HG02852 (cell line): ENCODE measurements around the gene TIAM1.
"Not testable (repeated sequence)": the region's sequence is repeated elsewhere in the genome, so short reads cannot be mapped to it uniquely, and the experiment has no call there.

Experiments
- ATAC-seq: cut with Tn5 transposase; IDR thresholded peaks from one replicate; pipeline ENCODE4 v1.9.1; 2021; ENCODE audit warnings: mild to moderate bottlenecking, moderate library complexity; ENCODE audit not compliant: unreplicated experiment

Gene TIAM1

DNA sequence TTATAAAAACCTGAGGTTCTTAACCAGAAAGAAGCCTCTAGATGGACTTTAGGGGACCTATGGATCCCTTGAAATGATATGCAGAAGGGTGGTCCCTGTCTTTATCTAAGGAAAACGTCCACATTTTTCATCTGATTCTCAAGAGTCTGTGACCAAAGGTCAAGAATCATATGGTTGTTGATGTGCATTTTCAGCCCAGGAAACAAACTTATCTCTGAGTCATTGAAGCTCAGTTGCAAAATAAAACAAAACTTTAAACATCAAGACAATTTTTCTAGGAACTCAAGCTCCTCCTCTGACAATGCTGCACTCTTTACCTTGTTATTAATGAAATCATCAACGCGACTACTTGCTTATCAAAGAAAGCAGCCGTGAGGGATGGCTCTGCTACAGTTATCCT is 83.3 kb downstream of the TIAM1 start:
- no peak for ATAC-seq

GRCh38 chr21:31258073-31258472 is 86.0 kb downstream of the TIAM1 start:
- no peak for ATAC-seq

DNA sequence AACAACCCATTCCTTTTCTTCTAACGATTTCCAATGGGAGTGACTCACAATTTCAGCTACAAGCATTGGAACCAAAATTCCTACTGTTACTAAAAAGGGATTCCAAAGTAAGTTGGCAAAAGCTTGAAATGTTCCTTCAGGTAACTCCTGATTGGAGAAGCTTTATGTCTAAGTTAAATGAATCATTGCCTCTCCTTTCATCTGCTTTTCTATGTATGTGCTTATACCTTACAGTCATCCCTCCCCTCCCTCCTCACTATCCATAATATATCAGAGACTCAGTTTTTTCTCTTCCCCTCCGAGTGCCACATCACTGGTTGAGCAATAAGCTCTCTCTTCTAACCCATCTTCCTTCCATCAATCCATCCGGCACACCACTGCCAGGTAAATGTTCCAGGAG is 86.8 kb downstream of the TIAM1 start:
- ATAC-seq = no peak

DNA sequence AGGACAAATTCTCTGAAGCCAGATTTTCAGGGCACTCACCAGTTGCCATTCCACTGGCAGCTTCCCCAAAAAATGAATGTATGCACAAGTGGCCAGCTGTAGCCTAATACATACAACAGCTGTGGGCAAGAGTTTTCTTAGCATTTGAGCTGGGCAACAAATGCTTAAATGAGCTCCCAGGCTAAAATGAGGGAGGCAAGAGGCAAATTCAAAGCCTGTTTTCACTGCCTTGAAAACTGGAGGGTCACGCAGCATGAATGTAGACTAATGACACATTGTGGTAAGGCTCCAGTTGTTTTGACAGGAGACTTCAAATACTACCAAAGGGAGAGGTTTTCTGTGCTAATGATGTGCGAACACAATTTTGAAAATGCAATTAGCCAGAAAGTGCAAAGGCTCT is 88.2 kb downstream of the TIAM1 start:
- ATAC-seq = no peak

DNA sequence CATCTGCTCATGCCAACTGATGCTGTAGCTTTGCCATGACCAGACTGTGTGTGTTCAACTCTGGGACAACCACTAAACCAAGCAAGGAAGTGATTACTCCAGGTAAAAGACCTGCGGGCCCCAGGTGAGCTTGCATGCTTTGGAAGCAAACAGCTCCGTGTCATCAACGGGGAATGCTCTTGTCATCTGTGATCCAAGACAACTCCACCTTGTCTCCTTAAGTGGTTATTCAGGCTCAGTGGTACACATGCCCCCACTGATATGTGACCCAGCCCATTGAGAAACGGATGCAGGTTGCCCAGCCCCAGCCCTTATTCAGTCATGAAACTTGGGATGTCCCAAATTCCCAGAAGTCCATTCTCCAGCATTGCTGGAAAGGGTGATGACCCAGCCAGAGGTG is 89.0 kb downstream of the TIAM1 start:
- no peak for ATAC-seq

DNA sequence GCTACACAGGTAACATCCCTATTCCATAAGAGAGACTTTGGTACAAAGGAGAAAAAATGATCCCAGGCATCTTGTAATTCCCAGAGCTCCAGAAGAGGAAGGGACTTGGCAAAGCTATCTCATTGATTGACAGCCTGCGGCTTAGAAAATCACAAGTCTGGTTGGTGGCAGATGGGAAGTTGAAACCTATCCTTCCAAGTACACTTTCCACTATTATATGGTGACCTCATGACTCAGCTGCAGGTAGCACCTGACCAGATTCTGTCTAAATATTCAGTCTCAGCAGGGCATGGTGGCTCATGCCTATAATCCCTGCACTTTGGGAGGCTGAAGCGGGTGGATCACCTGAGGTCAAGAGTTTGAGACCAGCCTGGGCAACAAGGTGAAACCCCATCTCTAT is 89.9 kb downstream of the TIAM1 start:
- no peak for ATAC-seq

- ATAC-seq = no peak
Measured at GRCh38 chr21:31253684-31254083, 90.4 kb downstream of the TIAM1 start.

- no peak for ATAC-seq
Measured at GRCh38 chr21:31252611-31253010, 91.5 kb downstream of the TIAM1 start.

- ATAC-seq = no peak
Measured at GRCh38 chr21:31252091-31252490, 92.0 kb downstream of the TIAM1 start.

DNA sequence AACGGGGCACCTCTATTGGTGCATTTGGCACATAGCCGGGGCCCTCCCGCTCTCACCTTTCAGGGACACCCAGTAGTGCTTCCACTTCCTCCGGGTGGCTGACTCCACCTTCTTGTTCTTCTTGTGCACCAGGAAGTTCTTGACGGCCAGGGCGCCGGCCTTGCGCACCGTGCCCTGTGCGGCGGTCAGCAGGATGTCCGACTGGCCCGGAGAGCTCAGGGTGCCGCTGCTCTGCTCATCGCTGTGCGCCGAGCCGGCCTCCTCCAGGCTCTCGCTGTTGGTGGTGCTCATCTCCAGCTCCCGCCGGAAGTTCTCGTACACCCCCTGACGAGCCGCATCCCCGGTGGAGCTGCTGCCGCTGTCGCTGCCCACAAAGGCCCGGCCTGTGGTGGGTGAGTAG is 92.4 kb downstream of the TIAM1 start:
- no peak for ATAC-seq

GRCh38 chr21:31248598-31248997 is 95.5 kb downstream of the TIAM1 start:
- no peak for ATAC-seq

- no peak for ATAC-seq
Measured at GRCh38 chr21:31243611-31244010, 100.5 kb downstream of the TIAM1 start.

DNA sequence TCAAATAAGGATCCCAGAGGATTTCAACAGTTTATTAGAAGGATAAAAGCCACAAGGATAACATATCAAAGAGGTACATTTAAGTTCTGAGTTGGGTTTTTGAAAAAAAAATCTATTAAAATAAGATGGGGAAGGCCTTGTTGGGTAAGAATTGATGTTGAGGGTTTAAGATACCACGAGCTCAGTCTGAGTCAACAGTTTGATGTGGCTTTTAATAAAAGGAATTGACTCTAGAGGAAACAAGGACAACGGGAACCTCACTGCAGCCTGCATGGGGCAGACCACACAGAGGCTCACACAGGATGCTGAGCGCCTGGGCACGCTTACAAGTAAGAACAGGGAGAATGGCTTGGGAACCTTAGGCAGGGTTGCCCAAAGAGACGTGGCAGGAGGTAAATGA is 107.5 kb downstream of the TIAM1 start:
- ATAC-seq = no peak

- ATAC-seq = no peak
Measured at GRCh38 chr21:31235671-31236450, 108.2 kb downstream of the TIAM1 start.

GRCh38 chr21:31234936-31235335 is 109.1 kb downstream of the TIAM1 start:
- ATAC-seq = no peak

DNA sequence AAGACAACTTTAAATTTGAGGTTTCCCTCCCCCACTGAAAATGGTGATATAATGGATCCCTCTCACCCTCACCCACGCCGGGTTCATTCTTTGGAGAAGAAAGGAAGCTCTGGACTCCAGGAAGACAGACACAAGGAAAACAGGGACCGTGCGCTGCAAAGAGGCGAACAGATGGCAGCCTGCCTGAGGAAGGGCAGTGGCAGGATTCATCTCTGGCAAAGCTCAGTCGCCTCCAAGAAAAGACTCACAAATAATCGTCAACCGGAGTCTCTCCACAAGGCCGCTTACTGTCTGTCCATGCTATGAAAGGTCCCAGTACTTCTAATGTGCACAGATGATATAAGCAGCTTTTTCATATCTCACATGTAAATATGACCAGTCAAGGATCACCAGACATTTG is 110.3 kb downstream of the TIAM1 start:
- no peak for ATAC-seq

DNA sequence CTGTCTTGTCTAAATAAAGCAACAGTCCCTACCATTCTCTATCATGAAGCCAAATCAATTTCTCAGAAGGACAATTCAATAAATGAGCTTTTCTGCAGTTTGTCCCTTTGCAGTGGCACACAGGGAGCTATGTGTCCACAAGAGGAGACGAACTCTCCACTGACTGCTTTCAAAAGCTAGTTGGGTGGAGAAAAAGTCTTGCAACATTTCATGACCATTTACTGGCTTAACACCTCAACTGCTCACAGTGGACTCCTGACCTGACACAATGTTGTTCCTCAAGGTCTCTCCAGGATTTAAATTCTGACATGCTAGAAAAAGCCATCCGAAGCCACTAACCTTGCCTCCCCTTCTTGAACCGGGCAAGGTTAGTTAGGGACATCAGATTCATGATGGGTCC is 111.7 kb downstream of the TIAM1 start:
- no peak for ATAC-seq

DNA sequence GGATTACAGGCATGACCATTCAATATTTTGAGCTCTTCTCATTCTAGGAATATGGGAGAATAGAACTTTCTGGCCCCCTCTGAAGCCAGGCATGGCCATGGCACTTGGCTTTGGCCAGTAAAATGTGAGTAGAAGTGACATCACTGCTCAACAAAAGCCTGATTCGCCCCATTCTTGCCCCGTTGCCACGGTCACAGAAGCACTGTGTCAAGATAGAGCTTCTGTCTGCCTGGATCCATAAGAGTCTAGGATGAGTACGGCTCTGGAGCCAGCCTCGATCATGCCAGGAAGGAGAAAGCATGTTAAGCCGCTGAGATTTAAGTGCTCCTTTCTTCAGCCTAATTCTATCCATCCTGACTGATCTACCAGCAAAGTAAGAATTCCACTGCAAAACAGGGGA is 113.1 kb downstream of the TIAM1 start:
- no peak for ATAC-seq

DNA sequence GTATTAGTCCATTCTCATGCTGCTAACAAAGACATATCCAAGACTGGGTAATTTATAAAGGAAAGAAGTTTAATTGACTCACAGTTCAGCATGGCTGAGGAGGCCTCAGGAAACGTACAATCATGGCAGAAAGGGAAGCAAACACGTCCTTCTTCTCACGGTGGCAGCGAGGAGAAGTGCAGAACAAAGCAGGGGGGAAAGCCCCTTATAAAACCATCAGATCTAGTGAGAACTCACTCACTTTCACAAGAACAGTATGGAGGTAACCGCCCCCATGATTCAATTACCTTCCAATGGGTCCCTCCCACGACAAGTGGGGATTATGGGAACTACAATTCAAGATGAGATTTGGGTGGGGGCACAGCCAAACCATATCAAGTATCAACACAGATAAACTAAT is 115.3 kb downstream of the TIAM1 start:
- not testable (repeated sequence) for ATAC-seq

DNA sequence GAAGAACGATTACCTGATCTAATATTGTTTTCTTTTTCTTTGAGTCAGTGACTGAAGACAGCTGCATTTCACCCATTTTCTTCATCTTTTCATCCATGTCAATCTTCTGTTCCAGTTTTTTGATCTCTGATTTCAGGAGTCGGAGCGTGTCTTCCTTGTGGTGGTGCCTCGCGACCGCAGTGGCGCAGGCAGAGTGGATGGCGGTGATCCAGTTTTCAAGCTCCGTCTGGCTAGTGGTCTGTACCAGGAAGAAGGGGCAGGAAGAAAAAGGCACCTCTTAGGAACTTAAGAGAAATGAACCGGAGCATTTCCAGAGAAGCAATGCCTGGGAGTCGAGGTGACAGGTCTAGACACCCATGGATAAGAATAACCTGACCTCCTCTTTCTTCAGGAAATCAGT is 118.3 kb downstream of the TIAM1 start:
- ATAC-seq = no peak

DNA sequence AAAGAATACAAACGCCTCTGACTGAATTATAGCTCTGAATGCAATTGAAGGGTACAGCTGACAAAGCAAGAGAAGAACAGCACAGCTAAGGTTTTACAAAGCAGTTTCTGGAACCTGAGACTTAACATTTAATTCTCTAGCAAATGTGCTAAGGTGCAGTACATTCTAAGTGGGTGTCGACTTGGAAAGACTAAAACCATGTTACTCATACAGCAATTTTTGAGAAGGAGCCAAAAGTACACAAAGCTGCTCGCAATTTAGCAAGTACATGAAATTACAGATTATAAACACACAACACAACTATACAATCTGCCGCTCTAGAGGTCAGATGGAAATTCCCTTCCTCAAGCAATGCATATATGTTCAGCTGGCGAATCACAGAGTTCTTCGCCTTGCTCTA is 121.9 kb downstream of the TIAM1 start:
- no peak for ATAC-seq

DNA sequence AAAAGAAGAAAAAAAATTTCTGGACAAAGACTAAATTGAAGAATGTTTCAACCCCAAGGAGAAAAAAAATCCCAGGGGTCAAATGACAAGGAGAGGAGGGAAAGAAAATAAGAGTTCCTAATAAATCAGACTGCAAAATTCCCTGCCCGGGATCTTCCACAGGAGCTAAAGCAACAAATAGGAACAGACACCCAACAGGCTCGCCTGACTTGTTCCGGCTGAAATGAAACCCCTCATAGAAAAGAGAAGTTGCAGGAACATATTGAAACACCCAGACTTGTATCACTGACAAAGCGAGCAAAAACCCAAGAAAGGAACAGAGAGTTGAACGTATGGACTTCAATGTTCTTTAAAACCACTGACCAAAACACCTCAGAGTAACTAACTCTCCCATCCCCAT is 123.0 kb downstream of the TIAM1 start:
- no peak for ATAC-seq

- no peak for ATAC-seq
Measured at GRCh38 chr21:31220575-31220974, 123.5 kb downstream of the TIAM1 start.
